GM19025 (cell line): ENCODE data around the gene WNT16.

ENCODE experiments used
- ATAC-seq: cut with Tn5 transposase; IDR thresholded peaks from one replicate; pipeline ENCODE4 v1.9.1; 2021; ENCODE audit warnings: mild to moderate bottlenecking, low read depth, moderate library complexity; ENCODE audit not compliant: unreplicated experiment

WNT16 gene

DNA sequence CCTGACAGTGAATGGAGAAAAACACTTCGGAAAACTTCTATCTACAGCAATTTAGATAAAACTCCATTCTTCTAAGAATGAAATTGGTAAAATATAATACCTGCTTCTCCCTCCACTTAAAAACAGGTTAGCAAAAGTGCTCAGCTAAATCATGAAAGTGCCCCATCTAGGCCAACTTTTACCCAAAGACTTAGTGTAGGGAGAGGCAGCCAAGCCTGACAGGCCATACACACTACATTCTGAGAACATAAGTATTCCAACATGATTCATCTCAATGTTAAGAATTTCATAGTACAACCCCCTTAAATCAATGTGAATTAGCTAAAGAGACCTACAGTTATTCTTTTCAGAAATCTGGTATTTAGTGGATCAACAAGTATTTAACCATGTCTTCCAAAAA lies 60.1 kb downstream of the WNT16 start:
- ATAC-seq, result no peak

DNA sequence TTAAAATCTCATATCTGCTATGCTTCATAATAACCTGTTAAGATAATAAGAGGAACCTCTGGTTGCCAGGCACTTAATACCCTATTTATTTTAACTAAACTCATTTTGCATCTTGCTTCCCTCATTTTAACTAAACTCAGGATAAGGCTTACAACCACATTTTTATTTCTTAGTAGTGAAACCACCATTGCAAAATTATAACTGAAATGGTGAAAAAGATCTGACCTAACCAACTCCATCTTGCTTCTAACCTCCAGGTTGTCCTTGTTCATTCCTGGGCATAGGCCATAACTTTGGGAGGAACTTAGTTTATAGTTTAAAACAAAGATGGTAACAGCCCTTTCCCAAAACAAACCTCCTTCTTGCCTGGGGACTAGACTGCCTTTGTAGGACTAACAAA lies 61.3 kb downstream of the WNT16 start:
- no peak for ATAC-seq

DNA sequence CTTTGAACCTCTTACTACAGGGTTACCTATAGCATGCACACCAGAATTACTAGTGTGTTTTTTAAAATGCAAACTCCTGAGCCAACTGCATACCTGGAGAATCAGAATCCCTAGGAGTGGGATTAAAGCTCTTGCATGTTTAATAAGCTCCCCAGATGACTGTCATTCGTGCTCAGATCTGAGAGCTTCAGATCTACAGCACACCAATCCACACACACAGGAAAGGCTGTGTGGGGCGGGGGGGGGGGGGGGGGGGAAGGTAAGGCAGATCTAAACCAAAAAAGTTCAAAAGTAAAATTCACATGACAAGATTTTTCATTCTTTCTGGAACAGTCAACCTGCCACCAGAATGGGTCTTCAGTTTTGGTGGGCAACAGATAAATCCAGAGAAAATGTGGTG lies 61.8 kb downstream of the WNT16 start:
- no peak for ATAC-seq
